Liver (tissue), 9 donors: ENCODE results near the gene GNAI2. TPM values are rescaled to one million over a fixed set of nuclear protein-coding genes. Genes with fewer than 3 reads are reported as not detected.

Experiments used
- DNase-seq: peaks from one replicate; pipeline ENCODE4 v3.0.0-alpha.2; 2017; ENCODE audit warnings: low spot score
- H3K27ac ChIP-seq, 2 donors: one replicate each; pipeline ENCODE4 v1.7.0; 2013; ENCODE audit warnings: inconsistent platforms in 2 of 2, low read length in 2 of 2, control low read depth in 1 of 2, low read depth in 1 of 2, mild to moderate bottlenecking in 1 of 2
- H3K27me3 ChIP-seq, 4 donors: one replicate each; pipeline versions ENCODE4 v1.6.1 to v1.7.0; 2013; ENCODE audit warnings: low read length in 3 of 4, inconsistent platforms in 1 of 4, mild to moderate bottlenecking in 1 of 4, moderate library complexity in 1 of 4; ENCODE audit not compliant: control insufficient read depth in 4 of 4, insufficient read depth in 4 of 4
- H3K36me3 ChIP-seq, 4 donors: one replicate each; pipeline versions ENCODE4 v1.6.1 to v1.7.0; 2013; ENCODE audit warnings: low read length in 3 of 4, mild to moderate bottlenecking in 3 of 4, low read depth in 1 of 4, moderate library complexity in 1 of 4; ENCODE audit not compliant: control insufficient read depth in 4 of 4, insufficient read depth in 3 of 4
- H3K4me1 ChIP-seq, 4 donors: one replicate each; pipeline versions ENCODE4 v1.6.1 to v1.7.0; 2013; ENCODE audit warnings: low read length in 3 of 4, mild to moderate bottlenecking in 3 of 4, moderate library complexity in 1 of 4; ENCODE audit not compliant: control insufficient read depth in 4 of 4, insufficient read depth in 4 of 4
- H3K4me3 ChIP-seq, 3 donors: one replicate each; pipeline versions ENCODE4 v1.6.1 to v1.7.0; 2013; ENCODE audit warnings: low read length in 3 of 3, control low read depth in 1 of 3, low read depth in 1 of 3, mild to moderate bottlenecking in 1 of 3
- H3K9ac ChIP-seq, 2 donors: one replicate each; pipeline ENCODE4 v1.7.0; 2013; ENCODE audit warnings: low read length in 2 of 2, mild to moderate bottlenecking in 2 of 2, moderate library complexity in 2 of 2, control low read depth in 1 of 2, low read depth in 1 of 2
- H3K9me3 ChIP-seq, 4 donors: one replicate each; pipeline versions ENCODE4 v1.6.1 to v1.7.0; 2013; ENCODE audit warnings: low read length in 3 of 4; ENCODE audit not compliant: control insufficient read depth in 4 of 4
- EGR1 ChIP-seq, 2 donors: IDR thresholded peaks; 2 replicates each; pipeline ENCODE4 v1.6.1; 2016 to 2018; ENCODE audit warnings: antibody characterized with exemption in 2 of 2, low read depth in 2 of 2
- FOXA1 ChIP-seq: IDR thresholded peaks from 2 replicates; pipeline ENCODE4 v1.6.1; 2016; ENCODE audit warnings: antibody characterized with exemption
- GABPA ChIP-seq, 2 donors: IDR thresholded peaks in 1 of 2; conservative IDR thresholded peaks in 1 of 2; 2 replicates each; pipeline ENCODE4 v1.6.1; 2016; ENCODE audit warnings: antibody characterized with exemption in 2 of 2, mild to moderate bottlenecking in 1 of 2, moderate library complexity in 1 of 2
- HNF4A ChIP-seq, 2 donors: conservative IDR thresholded peaks; 2 replicates each; pipeline ENCODE4 v1.6.1; 2016; ENCODE audit warnings: antibody characterized with exemption in 2 of 2, mild to moderate bottlenecking in 2 of 2
- HNF4G ChIP-seq: IDR thresholded peaks from 2 replicates; pipeline ENCODE4 v1.6.1; 2016; ENCODE audit warnings: antibody characterized with exemption
- JUND ChIP-seq, 2 donors: IDR thresholded peaks; 2 replicates each; pipeline ENCODE4 v1.6.1; 2016; ENCODE audit warnings: antibody characterized with exemption in 2 of 2
- NR2F2 ChIP-seq: IDR thresholded peaks from 2 replicates; pipeline ENCODE4 v1.6.1; 2016; ENCODE audit warnings: antibody characterized with exemption
- RAD21 ChIP-seq, 2 donors: IDR thresholded peaks; 2 replicates each; pipeline ENCODE4 v1.6.1; 2016; ENCODE audit warnings: antibody characterized with exemption in 2 of 2, mild to moderate bottlenecking in 2 of 2
- RXRA ChIP-seq, 2 donors: IDR thresholded peaks; 2 replicates each; pipeline ENCODE4 v1.6.1; 2017 to 2018; ENCODE audit warnings: antibody characterized with exemption in 2 of 2, mild to moderate bottlenecking in 1 of 2
- SP1 ChIP-seq: IDR thresholded peaks from 2 replicates; pipeline ENCODE4 v1.6.1; 2018; ENCODE audit warnings: antibody characterized with exemption, mild to moderate bottlenecking
- TAF1 ChIP-seq: conservative IDR thresholded peaks from 2 replicates; pipeline ENCODE4 v1.6.1; 2016; ENCODE audit warnings: antibody characterized with exemption, mild to moderate bottlenecking
- YY1 ChIP-seq: IDR thresholded peaks from 2 replicates; pipeline ENCODE4 v1.6.1; 2016; ENCODE audit warnings: antibody characterized with exemption, mild to moderate bottlenecking
- WGBS: extraction: QIAGEN DNeasy Blood & Tissue Kit; methylation state at CpG from one replicate; pipeline ENCODE4 v1.1.7; 2013; 5-methylcytosine and 5-hydroxymethylcytosine counted together
- polyA plus RNA-seq, 2 donors: library from polyadenylated mRNA; stranded (reverse) in 1 of 2; unstranded in 1 of 2; fragments of 200-250 nt in 1 of 2; fragments of >200 nt in 1 of 2; fragmentation: Nextera tagmentation in 1 of 2; extraction: Ambion mirVana in 1 of 2; gene quantifications; one replicate each; pipeline versions ENCODE4 v1.2.1 to v1.2.3, GENCODE V29; 2013 to 2015
- total RNA-seq, 2 donors: library from RNA; depleted of rRNA; stranded (reverse); fragments of >200 nt; gene quantifications; one replicate each; pipeline ENCODE4 v1.2.3, GENCODE V29; 2014
- TF ChIP-seq, protein P1 (sequence below): IDR thresholded peaks from 2 replicates; pipeline ENCODE4 v1.6.1; 2016; ENCODE audit warnings: antibody characterized with exemption
- TF ChIP-seq, protein P2 (sequence below): IDR thresholded peaks from 2 replicates; pipeline ENCODE4 v1.6.1; 2016; ENCODE audit warnings: antibody characterized with exemption, mild to moderate bottlenecking
- TF ChIP-seq, protein P3 (sequence below): IDR thresholded peaks from 2 replicates; pipeline ENCODE4 v1.6.1; 2016; ENCODE audit warnings: antibody characterized with exemption
- donor health status: healthy.
- donor health status: healthy.
- donor health status: healthy.
- donor health status: healthy.
- donor health status: healthy.

Gene GNAI2
- total and polyA plus RNA-seq, 4 donors, result 58.3 to 86.3 (median 62.3) TPM

DNA sequence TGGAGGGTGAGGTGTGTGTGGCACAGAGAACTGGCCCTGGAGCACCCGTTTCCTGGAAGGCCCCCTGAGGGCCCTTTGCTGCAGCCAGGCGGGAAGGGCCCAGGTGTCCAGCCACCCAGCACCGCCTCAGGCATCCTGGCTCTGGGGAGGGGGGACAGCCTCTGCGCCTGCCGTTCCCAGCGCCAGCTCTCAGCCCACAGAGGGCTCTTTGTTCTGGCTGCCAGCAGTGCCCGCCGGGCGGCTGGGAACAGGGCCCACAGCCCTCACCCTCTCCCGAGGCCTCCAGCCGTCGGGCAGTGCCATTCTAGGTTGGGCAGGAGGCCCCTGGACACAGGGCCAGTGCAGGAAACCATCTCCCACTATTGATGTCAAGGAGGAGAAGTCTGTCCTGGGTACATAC is 22.6 kb upstream of the GNAI2 start (continued):
- TF ChIP-seq, protein P1, sequence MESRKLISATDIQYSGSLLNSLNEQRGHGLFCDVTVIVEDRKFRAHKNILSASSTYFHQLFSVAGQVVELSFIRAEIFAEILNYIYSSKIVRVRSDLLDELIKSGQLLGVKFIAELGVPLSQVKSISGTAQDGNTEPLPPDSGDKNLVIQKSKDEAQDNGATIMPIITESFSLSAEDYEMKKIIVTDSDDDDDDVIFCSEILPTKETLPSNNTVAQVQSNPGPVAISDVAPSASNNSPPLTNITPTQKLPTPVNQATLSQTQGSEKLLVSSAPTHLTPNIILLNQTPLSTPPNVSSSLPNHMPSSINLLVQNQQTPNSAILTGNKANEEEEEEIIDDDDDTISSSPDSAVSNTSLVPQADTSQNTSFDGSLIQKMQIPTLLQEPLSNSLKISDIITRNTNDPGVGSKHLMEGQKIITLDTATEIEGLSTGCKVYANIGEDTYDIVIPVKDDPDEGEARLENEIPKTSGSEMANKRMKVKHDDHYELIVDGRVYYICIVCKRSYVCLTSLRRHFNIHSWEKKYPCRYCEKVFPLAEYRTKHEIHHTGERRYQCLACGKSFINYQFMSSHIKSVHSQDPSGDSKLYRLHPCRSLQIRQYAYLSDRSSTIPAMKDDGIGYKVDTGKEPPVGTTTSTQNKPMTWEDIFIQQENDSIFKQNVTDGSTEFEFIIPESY, result no peak
- TF ChIP-seq YY1 (no peak), EGR1 (IDR thresholded peaks at IDR 0.05; ENCODE audit: low read depth in 2 of 2) (no peak), RXRA (IDR thresholded peaks at IDR 0.05) (no peak)
- TF ChIP-seq, protein P2, sequence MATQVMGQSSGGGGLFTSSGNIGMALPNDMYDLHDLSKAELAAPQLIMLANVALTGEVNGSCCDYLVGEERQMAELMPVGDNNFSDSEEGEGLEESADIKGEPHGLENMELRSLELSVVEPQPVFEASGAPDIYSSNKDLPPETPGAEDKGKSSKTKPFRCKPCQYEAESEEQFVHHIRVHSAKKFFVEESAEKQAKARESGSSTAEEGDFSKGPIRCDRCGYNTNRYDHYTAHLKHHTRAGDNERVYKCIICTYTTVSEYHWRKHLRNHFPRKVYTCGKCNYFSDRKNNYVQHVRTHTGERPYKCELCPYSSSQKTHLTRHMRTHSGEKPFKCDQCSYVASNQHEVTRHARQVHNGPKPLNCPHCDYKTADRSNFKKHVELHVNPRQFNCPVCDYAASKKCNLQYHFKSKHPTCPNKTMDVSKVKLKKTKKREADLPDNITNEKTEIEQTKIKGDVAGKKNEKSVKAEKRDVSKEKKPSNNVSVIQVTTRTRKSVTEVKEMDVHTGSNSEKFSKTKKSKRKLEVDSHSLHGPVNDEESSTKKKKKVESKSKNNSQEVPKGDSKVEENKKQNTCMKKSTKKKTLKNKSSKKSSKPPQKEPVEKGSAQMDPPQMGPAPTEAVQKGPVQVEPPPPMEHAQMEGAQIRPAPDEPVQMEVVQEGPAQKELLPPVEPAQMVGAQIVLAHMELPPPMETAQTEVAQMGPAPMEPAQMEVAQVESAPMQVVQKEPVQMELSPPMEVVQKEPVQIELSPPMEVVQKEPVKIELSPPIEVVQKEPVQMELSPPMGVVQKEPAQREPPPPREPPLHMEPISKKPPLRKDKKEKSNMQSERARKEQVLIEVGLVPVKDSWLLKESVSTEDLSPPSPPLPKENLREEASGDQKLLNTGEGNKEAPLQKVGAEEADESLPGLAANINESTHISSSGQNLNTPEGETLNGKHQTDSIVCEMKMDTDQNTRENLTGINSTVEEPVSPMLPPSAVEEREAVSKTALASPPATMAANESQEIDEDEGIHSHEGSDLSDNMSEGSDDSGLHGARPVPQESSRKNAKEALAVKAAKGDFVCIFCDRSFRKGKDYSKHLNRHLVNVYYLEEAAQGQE, result no peak

DNA sequence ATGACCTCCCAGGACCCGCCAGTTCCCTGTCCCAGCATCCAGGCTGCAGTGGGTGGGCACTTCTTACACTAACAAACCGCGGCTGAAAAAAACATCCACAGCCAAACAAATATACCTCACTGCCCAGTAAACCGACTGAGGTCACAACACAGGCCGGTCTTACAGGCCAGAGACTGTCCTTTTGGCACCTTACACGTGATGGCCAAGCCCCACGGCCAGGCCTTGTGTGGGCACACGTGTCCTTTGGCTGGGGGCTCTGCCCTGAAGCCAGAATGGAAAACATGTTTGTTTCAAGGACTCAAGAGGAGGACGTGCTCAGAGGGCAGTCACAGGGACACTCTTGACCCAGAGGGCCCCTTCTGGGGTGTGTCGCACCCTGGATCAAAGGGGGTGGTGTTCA is 21.2 kb upstream of the GNAI2 start:
- no peaks in the 10 kb centered on the region for H3K27me3 ChIP-seq
- H3K9ac ChIP-seq, result no peak overlapping the region
- TF ChIP-seq FOXA1, result no peak
- TF ChIP-seq HNF4A (conservative IDR thresholded peaks at IDR 0.05), result peak in 1 of 2 donors; percentile 77
- no peak for TF ChIP-seq SP1
- no peak for TF ChIP-seq TAF1
- TF ChIP-seq RXRA (IDR thresholded peaks at IDR 0.05), result peak; percentile 11 to 81
- TF ChIP-seq EGR1 (IDR thresholded peaks at IDR 0.05; ENCODE audit: low read depth in 2 of 2), result no peak
- no peak for TF ChIP-seq JUND (IDR thresholded peaks at IDR 0.05)
- no peak for TF ChIP-seq NR2F2
- no peak for TF ChIP-seq HNF4G
- TF ChIP-seq RAD21 (IDR thresholded peaks at IDR 0.05), result no peak
- TF ChIP-seq GABPA (IDR thresholded peaks at IDR 0.05 in 1 of 2, conservative IDR thresholded peaks at IDR 0.05 in 1 of 2), result no peak
- TF ChIP-seq, protein P3, sequence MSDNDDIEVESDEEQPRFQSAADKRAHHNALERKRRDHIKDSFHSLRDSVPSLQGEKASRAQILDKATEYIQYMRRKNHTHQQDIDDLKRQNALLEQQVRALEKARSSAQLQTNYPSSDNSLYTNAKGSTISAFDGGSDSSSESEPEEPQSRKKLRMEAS, result no peak
- TF ChIP-seq, protein P1, result no peak
- WGBS, result 38% methylated on average over 10 of the region's 10 CpGs
- peak overlapping the region; percentile 44 to 77 for H3K27ac ChIP-seq
- H3K4me1 ChIP-seq, result peaks cover 17 to 86% (median 72%) of the 10 kb centered on the region in 4 donors
- DNase-seq, result no peak
- H3K9me3 ChIP-seq, result no peaks in the 10 kb centered on the region
- peaks cover 7 to 13% (median 11%) of the 10 kb centered on the region in 4 donors for H3K36me3 ChIP-seq
- H3K4me3 ChIP-seq, result no peak overlapping the region
